GM12878 (cell line): ENCODE measurements around the gene TSPAN12. TPM values are rescaled to one million over a fixed set of nuclear protein-coding genes. Genes with fewer than 3 reads are reported as not detected.

Experiments used
- ATF7 ChIP-seq: fragments of 450-650 bp; IDR thresholded peaks from 2 replicates; pipeline ENCODE4 v1.6.1; 2016; ENCODE audit warnings: low read depth, mild to moderate bottlenecking
- BACH1 ChIP-seq: fragments of 450-650 bp; IDR thresholded peaks from 2 replicates; pipeline ENCODE4 v1.6.1; 2017; ENCODE audit warnings: mild to moderate bottlenecking, borderline replicate concordance
- BCL11A ChIP-seq: IDR thresholded peaks from 2 replicates; pipeline ENCODE4 v1.6.1; 2011; ENCODE audit warnings: low read depth, low read length
- BHLHE40 ChIP-seq, 2 experiments: fragments of 450-650 bp in 1 of 2; IDR thresholded peaks; 2 replicates each; pipeline ENCODE4 v1.6.1; 2011 to 2017; ENCODE audit warnings: low read depth in 2 of 2, borderline replicate concordance in 1 of 2, improper control_type of control experiment in 1 of 2, low read length in 1 of 2, mild to moderate bottlenecking in 1 of 2
- CREB1 ChIP-seq: IDR thresholded peaks from 2 replicates; pipeline ENCODE4 v1.6.1; 2012; ENCODE audit warnings: low read depth, mild to moderate bottlenecking, inconsistent platforms
- CREM ChIP-seq: IDR thresholded peaks from 2 replicates; pipeline ENCODE4 v1.6.1; 2014; ENCODE audit warnings: antibody characterized with exemption, low read depth
- DPF2 ChIP-seq: fragments of 450-650 bp; IDR thresholded peaks from 2 replicates; pipeline ENCODE4 v1.6.1; 2017; ENCODE audit warnings: mild to moderate bottlenecking
- E2F4 ChIP-seq: IDR thresholded peaks from 2 replicates; pipeline ENCODE4 v1.6.1; 2012; ENCODE audit warnings: low read depth, low read length, improper control_type of control experiment
- EED ChIP-seq: sonication (generic); IDR thresholded peaks from 2 replicates; pipeline ENCODE4 v1.6.1; 2016; ENCODE audit warnings: antibody characterized with exemption, low read depth
- EP300 ChIP-seq, 2 experiments: fragments of 150-350 bp in 1 of 2; IDR thresholded peaks; 2 replicates each; pipeline ENCODE4 v1.6.1; 2011 to 2012; ENCODE audit warnings: low read depth in 2 of 2, low read length in 2 of 2, borderline replicate concordance in 1 of 2, improper control_type of control experiment in 1 of 2, inconsistent platforms in 1 of 2; ENCODE audit not compliant: control insufficient read depth in 1 of 2
- ETV6 ChIP-seq, 2 experiments: fragments of 450-650 bp in 1 of 2; IDR thresholded peaks in 1 of 2; conservative IDR thresholded peaks in 1 of 2; 2 replicates each; pipeline ENCODE4 v1.6.1; 2014; ENCODE audit warnings: antibody characterized with exemption in 1 of 2, borderline replicate concordance in 1 of 2, low read depth in 1 of 2, mild to moderate bottlenecking in 1 of 2, moderate library complexity in 1 of 2
- FOXM1 ChIP-seq: IDR thresholded peaks from 2 replicates; pipeline ENCODE4 v1.6.1; 2012; ENCODE audit warnings: low read depth, mild to moderate bottlenecking, inconsistent platforms, low read length, moderate library complexity
- GABPA ChIP-seq: IDR thresholded peaks from 2 replicates; pipeline ENCODE4 v1.6.1; 2014; ENCODE audit warnings: antibody characterized with exemption, low read depth, mild to moderate bottlenecking, inconsistent platforms
- IKZF1 ChIP-seq: fragments of 450-650 bp; conservative IDR thresholded peaks from 2 replicates; pipeline ENCODE4 v1.6.1; 2017; ENCODE audit warnings: antibody characterized with exemption, mild to moderate bottlenecking
- JUNB ChIP-seq: IDR thresholded peaks from 2 replicates; pipeline ENCODE4 v1.6.1; 2016; ENCODE audit warnings: antibody characterized with exemption, mild to moderate bottlenecking
- KAT2A ChIP-seq: conservative IDR thresholded peaks from 2 replicates; pipeline ENCODE4 v1.6.1; 2011; ENCODE audit warnings: low read depth, low read length; ENCODE audit not compliant: control insufficient read depth
- KLF5 ChIP-seq: fragments of 450-650 bp; IDR thresholded peaks from 2 replicates; pipeline ENCODE4 v1.6.1; 2014; ENCODE audit warnings: mild to moderate bottlenecking; ENCODE audit not compliant: partially characterized antibody
- MEF2A ChIP-seq: IDR thresholded peaks from 2 replicates; pipeline ENCODE4 v1.6.1; 2011; ENCODE audit warnings: low read depth, mild to moderate bottlenecking, low read length, moderate library complexity; ENCODE audit not compliant: insufficient read depth
- MTA2 ChIP-seq: fragments of 450-650 bp; IDR thresholded peaks from 2 replicates; pipeline ENCODE4 v1.6.1; 2016; ENCODE audit warnings: low read depth, mild to moderate bottlenecking, moderate library complexity
- PAX5 ChIP-seq: IDR thresholded peaks from 2 replicates; pipeline ENCODE4 v1.6.1; 2011; ENCODE audit warnings: low read depth, low read length, borderline replicate concordance
- PML ChIP-seq: IDR thresholded peaks from 2 replicates; pipeline ENCODE4 v1.6.1; 2012; ENCODE audit warnings: low read length, inconsistent platforms
- SPI1 ChIP-seq: IDR thresholded peaks from 2 replicates; pipeline ENCODE4 v1.6.1; 2011; ENCODE audit warnings: low read depth, mild to moderate bottlenecking, low read length, moderate library complexity, borderline replicate concordance; ENCODE audit not compliant: insufficient read depth
- STAT3 ChIP-seq: IDR thresholded peaks from 2 replicates; pipeline ENCODE4 v1.6.1; 2011; ENCODE audit warnings: low read depth, low read length, improper control_type of control experiment
- polyA plus RNA-seq, 11 experiments: library from polyadenylated mRNA; depleted of rRNA in 4 of 11; unstranded in 6 of 11; stranded (reverse) in 5 of 11; fragments of >200 nt; fragmentation: Nextera tagmentation in 4 of 11; fragmentation: Illumina TruSeq in 1 of 11; extraction: Ambion mirVana in 4 of 11; extraction: Trizol in 1 of 11; gene quantifications; 1 replicate in 1 of 11; 2 replicates in 10 of 11; pipeline versions ENCODE4 v1.2.1 to v1.2.3, GENCODE V29; 2011 to 2016; ENCODE audit warnings: inconsistent platforms in 2 of 11, missing spikeins in 2 of 11, low read depth in 1 of 11
- total RNA-seq, 4 experiments: library from RNA; depleted of rRNA in 3 of 4; stranded (reverse); fragments of >200 nt in 3 of 4; fragmentation: Illumina TruSeq in 1 of 4; extraction: Trizol in 1 of 4; gene quantifications; 2 replicates each; pipeline versions ENCODE4 v1.2.1 to v1.2.3, GENCODE V29; 2013 to 2021

Gene TSPAN12
- total and polyA plus RNA-seq, 10 of the 15 experiments (the other 5 are each of a cell fraction or from before 2014, with no cell fraction given) = 0.67 to 110 (median 1.3) TPM

- TF ChIP-seq BHLHE40 (IDR thresholded peaks at IDR 0.05; ENCODE audit: borderline replicate concordance in 1 of 2, low read depth in 2 of 2, low read length in 1 of 2) = peak in 1 of 2 experiments; percentile 11; a peak in 1 of 4 replicates
- peak; percentile 59 for TF ChIP-seq IKZF1
- TF ChIP-seq MEF2A = no peak
- peak; percentile 76 for TF ChIP-seq CREM
- peak; percentile 90 for TF ChIP-seq DPF2
- TF ChIP-seq BCL11A = peak; percentile 97
- peak; percentile 94 for TF ChIP-seq JUNB
- TF ChIP-seq KAT2A = no peak
- no peak for TF ChIP-seq E2F4
- peak; percentile 60; the same call in 1 of the 2 replicates for TF ChIP-seq PAX5
- TF ChIP-seq BACH1 = peak; percentile 42; the same call in 1 of the 2 replicates
- peak; percentile 86 for TF ChIP-seq MTA2
- peak; percentile 91 for TF ChIP-seq FOXM1
- TF ChIP-seq PML = 0 out of 2 replicates have a peak, but pooled peaks have one; percentile 38
- peak in 1 of 2 experiments; percentile 45; a peak in 1 of 4 replicates for TF ChIP-seq ETV6 (conservative IDR thresholded peaks at IDR 0.05 in 1 of 2, IDR thresholded peaks at IDR 0.05 in 1 of 2; ENCODE audit: borderline replicate concordance in 1 of 2, low read depth in 1 of 2)
- peak; percentile 37; the same call in 1 of the 2 replicates for TF ChIP-seq SPI1
- TF ChIP-seq EP300 (IDR thresholded peaks at IDR 0.05; ENCODE audit: borderline replicate concordance in 1 of 2, control insufficient read depth in 1 of 2, low read depth in 2 of 2, low read length in 2 of 2) = peak; percentile 60 to 84; a peak in 3 of 4 replicates
- peak; percentile 88 for TF ChIP-seq ATF7
- TF ChIP-seq STAT3 = no peak
- TF ChIP-seq GABPA = peak; percentile 51; the same call in 1 of the 2 replicates
- no peak for TF ChIP-seq KLF5
- peak; percentile 58; the same call in 1 of the 2 replicates for TF ChIP-seq CREB1
- peak; percentile 34; the same call in 1 of the 2 replicates for TF ChIP-seq EED
Measured at GRCh38 chr7:120760050-120760449, 97.9 kb downstream of the TSPAN12 start (continued).
